NCI-H345 treated with DMSO at 0.1 percent for 48 hours (cell line): ENCODE measurements around the gene CSNK1G1.
"Not testable (repeated sequence)": the region's sequence is repeated elsewhere in the genome, so short reads cannot be mapped to it uniquely, and the experiment has no call there.

Experiments
- DNase-seq: peaks from one replicate; lab custom pipeline; 2025; ENCODE audit not compliant: unreplicated experiment; lab: John Stamatoyannopoulos, UW

CSNK1G1 gene

GRCh38 chr15:64351265-64351664, 4.7 kb downstream of the CSNK1G1 start:
- DNase-seq, result no peak

- no peak for DNase-seq
Measured at GRCh38 chr15:64349375-64349774, 6.6 kb downstream of the CSNK1G1 start.

- DNase-seq, result no peak
Measured at GRCh38 chr15:64348455-64348854, 7.5 kb downstream of the CSNK1G1 start.

GRCh38 chr15:64346242-64346641, 9.7 kb downstream of the CSNK1G1 start:
- not testable (repeated sequence) for DNase-seq

- DNase-seq, result no peak
Measured at GRCh38 chr15:64344651-64345294, 11.2 kb downstream of the CSNK1G1 start.

GRCh38 chr15:64343841-64344240, 12.1 kb downstream of the CSNK1G1 start:
- no peak for DNase-seq

GRCh38 chr15:64343222-64343621, 12.8 kb downstream of the CSNK1G1 start:
- no peak for DNase-seq

GRCh38 chr15:64341961-64342360, 14.0 kb downstream of the CSNK1G1 start:
- no peak for DNase-seq

GRCh38 chr15:64340355-64340754, 15.6 kb downstream of the CSNK1G1 start:
- no peak for DNase-seq

- DNase-seq, result no peak
Measured at GRCh38 chr15:64337761-64338160, 18.2 kb downstream of the CSNK1G1 start.

GRCh38 chr15:64333986-64334929, 21.7 kb downstream of the CSNK1G1 start:
- no peak for DNase-seq

GRCh38 chr15:64333516-64333915, 22.5 kb downstream of the CSNK1G1 start:
- DNase-seq, result no peak

GRCh38 chr15:64331668-64332067, 24.3 kb downstream of the CSNK1G1 start:
- not testable (repeated sequence) for DNase-seq

GRCh38 chr15:64326975-64327374, 29.0 kb downstream of the CSNK1G1 start:
- DNase-seq, result not testable (repeated sequence)

- not testable (repeated sequence) for DNase-seq
Measured at GRCh38 chr15:64326458-64326857, 29.5 kb downstream of the CSNK1G1 start.

- no peak for DNase-seq
Measured at GRCh38 chr15:64324165-64324877, 31.7 kb downstream of the CSNK1G1 start.

GRCh38 chr15:64315216-64315615, 40.8 kb downstream of the CSNK1G1 start:
- no peak for DNase-seq

- no peak for DNase-seq
Measured at GRCh38 chr15:64314456-64314855, 41.5 kb downstream of the CSNK1G1 start.

- no peak for DNase-seq
Measured at GRCh38 chr15:64311566-64311965, 44.4 kb downstream of the CSNK1G1 start.

GRCh38 chr15:64310036-64310435, 45.9 kb downstream of the CSNK1G1 start:
- no peak for DNase-seq

GRCh38 chr15:64305261-64305660, 50.7 kb downstream of the CSNK1G1 start:
- no peak for DNase-seq

GRCh38 chr15:64289550-64289949, 66.4 kb downstream of the CSNK1G1 start:
- DNase-seq, result no peak
